VCaP (cell line): ENCODE data around the gene KCNA10.

ENCODE experiments used
- H3K27ac ChIP-seq: fragments of 450-650 bp; 2 replicates; pipeline ENCODE4 v1.5.1; 2017
- TF ChIP-seq, protein P1 (sequence below): fragments of 450-650 bp; conservative IDR thresholded peaks from 2 replicates; pipeline ENCODE4 v1.5.1; 2017; ENCODE audit warnings: mild to moderate bottlenecking, moderate library complexity

The KCNA10 gene

DNA sequence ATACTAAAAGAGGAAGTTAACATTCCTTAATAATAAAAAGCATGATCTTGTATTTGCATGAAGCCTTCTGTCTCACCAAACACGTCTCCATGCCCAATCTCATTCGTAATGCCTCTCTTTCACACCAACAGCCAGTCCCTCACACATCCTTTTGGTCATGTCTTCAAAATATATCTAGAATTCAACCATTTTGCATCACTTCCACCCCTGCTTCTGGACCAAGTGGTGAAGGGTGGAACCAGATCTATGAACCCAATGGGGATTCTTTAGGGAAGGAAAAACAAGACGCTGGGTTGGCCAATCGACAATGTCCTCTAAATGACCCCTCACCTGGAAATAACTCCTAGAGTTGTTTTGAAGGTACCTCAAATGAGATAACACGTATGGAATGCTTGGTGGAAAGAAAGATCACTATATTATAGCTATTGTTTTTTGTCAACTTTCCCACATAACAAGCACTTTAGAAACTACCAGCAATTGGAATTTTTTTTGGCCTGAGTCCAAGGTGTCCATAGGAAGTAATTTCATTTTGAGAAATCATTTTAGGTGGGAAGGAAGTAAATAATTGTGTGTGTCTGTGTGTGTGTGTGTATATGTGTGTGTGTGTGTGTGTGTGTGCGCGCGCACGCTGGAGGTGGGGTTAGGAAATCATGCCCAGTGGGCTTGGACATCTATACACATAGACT is at the start of gene KCNA10:
TSS of gene KCNA10 (minus strand) at position 51 of the 686 bp plus-strand sequence. CDS start 388 bp downstream, outside the sequence.
- TF ChIP-seq, protein P1, sequence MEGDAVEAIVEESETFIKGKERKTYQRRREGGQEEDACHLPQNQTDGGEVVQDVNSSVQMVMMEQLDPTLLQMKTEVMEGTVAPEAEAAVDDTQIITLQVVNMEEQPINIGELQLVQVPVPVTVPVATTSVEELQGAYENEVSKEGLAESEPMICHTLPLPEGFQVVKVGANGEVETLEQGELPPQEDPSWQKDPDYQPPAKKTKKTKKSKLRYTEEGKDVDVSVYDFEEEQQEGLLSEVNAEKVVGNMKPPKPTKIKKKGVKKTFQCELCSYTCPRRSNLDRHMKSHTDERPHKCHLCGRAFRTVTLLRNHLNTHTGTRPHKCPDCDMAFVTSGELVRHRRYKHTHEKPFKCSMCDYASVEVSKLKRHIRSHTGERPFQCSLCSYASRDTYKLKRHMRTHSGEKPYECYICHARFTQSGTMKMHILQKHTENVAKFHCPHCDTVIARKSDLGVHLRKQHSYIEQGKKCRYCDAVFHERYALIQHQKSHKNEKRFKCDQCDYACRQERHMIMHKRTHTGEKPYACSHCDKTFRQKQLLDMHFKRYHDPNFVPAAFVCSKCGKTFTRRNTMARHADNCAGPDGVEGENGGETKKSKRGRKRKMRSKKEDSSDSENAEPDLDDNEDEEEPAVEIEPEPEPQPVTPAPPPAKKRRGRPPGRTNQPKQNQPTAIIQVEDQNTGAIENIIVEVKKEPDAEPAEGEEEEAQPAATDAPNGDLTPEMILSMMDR = no peak
- H3K27ac ChIP-seq = no peak within 1 kb of the TSS

DNA sequence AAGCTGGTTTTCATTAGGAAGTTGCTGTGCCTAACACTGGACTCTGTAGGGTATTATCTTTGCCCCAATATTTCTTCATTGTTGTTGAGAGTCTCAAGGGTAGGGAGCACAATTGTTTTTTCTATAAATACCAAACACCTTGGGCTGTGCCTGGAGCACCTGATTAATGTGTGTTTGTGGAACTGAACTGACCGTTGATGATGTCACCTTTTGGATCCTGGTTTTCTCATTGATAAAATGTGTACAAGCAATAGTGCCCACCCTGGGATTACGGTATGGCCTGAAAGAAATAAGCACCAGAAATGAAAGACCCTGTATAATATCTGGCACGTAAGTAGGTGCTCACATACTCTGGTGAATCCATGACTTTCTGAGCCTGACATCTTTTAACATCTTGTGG is 47.9 kb upstream of the KCNA10 start:
- TF ChIP-seq, protein P1 = no peak
- H3K27ac ChIP-seq = no peak overlapping the region

DNA sequence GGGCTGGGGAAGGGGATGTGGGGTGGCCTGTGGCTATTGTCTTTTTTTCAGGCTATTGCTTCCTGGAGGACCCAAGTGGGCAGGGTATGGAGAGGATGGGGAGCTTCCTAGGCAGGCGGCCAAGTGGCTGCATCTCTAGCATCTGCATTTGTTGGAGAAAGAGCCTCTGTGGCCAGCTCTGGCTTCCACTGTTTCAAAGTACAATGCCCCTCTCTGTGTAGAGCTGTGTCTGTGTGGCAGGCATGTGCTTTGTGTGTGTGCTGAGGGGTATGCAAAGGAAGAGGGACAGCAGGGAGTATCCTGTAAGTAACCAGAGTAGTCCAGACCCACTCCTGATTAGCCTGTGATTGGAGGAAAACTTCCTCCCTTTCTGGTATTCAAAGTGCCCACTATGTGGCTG is 46.6 kb upstream of the KCNA10 start:
- TF ChIP-seq, protein P1 = no peak
- H3K27ac ChIP-seq = no peak overlapping the region

DNA sequence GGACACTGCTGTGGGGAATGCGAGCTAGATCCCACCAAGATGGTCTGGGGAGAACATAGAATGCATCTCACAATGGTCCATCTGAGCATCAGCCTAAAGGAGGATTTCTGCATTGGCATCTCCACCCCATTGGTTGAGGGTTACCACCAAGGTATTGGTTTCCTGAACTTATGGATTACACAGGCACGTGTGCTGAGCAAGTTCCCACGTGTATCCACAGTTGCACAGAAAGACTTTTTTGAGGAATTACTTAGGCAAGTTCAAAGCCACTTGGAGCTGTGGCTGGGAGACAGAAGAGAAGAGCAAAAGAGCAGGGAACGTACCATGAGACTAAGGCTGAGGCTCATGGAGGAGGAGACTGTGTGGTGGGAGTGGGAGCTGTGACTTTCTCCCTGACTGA is 44.1 kb upstream of the KCNA10 start:
- TF ChIP-seq, protein P1 = no peak
- H3K27ac ChIP-seq = no peak overlapping the region

DNA sequence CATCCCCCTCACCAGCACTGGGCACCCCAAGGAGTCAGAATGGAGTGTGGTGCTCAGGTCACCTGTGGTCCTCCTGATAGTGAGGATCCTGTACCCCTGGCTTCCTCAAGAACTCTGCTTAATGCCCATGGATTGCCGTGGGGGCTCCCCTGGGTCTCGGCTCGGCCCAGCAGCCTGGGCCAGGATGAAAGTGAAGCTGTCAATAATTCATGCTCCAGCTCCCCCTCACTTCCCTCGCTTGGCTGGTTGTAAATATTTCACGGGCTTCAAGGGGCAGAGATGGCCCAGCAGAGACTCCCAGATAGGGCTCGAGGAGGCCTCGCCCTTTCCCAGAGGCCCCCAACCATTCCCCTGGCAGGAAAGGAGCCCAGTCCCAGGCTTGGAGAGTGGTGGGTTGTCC is 42.6 kb upstream of the KCNA10 start:
- TF ChIP-seq, protein P1 = no peak
- H3K27ac ChIP-seq = no peak overlapping the region

DNA sequence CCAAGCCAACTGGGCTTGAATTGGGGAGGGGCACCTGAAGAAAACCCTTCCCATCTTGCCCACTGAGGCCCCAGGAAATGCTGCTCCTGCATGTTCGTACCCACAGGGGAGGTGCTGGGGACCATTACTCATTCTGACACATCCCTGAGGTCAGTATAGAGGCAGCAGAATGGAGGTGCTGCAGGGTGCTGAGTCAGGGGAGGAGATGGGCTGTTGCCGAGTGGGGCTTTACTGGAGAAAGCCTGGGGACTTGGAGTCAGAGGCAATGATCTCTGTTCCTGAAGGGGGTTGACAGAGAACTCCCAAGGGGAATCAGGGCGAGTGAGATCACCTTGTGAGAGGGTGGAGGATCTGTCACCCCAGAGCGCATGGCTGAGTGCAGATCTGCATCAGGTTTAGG is 40.2 kb upstream of the KCNA10 start:
- no peak overlapping the region for H3K27ac ChIP-seq
- TF ChIP-seq, protein P1 = no peak

DNA sequence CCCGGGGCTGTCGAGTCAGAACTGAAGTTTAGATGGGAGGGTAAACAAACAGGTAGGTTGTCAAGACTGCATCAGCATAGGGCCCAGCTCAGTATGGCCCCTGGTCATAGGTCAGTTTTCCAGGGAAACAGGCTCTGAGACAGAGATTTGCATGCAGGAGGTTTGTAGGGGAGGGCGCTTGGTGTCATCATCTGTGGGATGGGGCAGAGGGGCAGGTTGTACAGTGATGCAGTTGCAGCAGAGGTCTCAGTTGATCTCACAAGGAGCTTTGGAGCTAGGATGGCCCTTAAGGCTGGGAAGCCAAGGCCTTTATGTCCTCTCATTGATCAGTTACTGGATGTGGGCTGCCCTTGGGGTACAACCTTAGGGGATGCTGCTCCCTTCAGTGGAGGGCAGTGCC is 38.5 kb upstream of the KCNA10 start:
- TF ChIP-seq, protein P1 = no peak
- no peak overlapping the region for H3K27ac ChIP-seq
